Stimulated activated CD8-positive, alpha-beta memory T cell treated with anti-CD3 and anti-CD28 coated beads, Interleukin-12 subunit alpha, Interleukin-12 subunit beta, amount 100 ng/mL, for 24 hours (primary cell): ENCODE measurements around the gene COMP.
"Not testable (repeated sequence)": the region's sequence is repeated elsewhere in the genome, so short reads cannot be mapped to it uniquely, and the experiment has no call there.

Experiments used
- DNase-seq: peaks from one replicate; pipeline ENCODE4 v3.0.0-alpha.2; 2020; ENCODE audit errors: extremely low read depth

COMP gene

DNA sequence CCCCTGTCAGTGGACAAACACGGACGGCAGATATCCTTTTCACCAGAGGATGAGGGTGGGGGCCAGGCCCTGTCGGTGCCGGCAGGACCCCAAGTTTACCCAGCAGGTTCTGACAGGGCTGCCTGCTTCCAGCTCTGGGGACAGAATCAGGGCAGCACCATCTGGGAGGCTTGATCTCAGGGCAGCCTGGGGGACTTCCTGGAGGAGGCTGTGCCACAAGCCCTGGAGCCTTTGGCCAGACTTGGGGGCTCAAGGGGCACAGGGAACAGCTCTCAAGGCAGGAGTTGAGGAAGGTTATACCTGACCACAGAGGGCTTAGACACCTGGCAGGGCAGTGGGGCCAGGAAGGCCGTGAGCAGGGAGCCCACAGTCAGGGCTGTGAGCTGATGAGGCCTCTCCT, 45.2 kb downstream of the COMP start:
- DNase-seq: no peak

DNA sequence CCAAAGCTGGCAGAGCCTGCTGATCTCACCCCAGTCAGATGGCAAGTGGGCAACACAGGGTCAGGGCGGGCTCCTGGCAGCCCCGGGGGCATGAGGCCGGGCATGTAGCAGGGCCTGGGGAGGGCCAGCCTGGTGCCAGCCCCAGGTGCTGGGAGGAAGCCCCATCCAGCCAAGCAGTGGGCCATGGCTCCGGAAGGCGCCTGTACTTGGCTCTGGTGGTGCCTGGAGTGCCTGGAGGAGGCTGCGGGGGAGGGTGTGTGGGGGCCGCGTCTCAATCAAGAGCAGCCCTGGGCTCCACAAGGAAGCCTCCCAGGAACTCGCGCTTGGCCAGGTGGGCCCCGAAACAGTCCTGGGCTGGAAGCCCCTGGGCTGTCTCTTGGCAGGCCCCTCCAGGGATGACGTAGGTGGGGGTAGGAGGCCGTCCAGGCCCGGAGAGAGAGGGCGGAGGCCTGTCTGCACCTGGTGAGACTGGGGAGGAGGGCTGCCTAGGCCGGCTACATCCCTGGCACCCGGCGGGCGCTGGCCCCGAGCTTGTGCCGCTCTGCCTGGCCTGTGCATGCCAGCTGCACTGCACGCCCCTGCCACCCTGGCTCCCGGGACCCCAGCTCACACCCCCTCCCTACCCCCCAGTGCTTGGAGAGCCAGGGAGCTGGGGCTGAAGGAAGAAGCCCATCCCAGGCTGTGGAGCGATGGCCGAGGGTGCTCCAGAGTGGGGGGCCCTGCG, 45.9 kb downstream of the COMP start:
- DNase-seq: no peak

DNA sequence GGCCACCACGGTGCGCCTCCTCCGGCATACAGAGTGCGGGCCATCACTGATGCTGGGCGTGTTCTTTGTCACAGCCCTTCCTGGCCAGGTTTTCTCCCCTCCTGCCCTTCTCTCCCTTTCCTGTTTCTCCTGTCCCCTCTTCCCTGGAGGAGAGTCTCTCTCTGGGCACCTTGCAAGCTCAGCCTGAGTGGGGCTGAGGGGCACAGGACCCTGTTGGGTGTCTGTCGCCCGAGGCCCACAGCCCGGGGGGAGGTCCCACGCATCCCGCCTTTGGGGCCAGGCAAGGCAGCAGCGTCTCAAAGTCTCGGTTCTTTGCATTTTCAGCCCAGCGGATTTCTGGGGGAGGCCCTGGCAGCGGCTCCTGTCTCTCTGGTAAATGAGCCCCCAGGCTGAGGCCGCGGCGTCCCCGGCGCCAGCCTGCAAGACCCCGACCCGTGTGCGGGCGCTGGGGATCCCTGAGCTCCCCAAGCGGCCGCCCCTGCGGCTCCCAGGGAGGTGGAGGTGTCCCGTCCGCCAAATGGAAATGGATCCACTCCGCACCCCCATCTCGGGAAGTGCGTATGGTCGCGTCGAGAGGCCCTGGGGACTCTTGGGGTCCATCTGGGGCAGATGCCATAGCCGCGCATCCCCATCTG, 47.2 kb downstream of the COMP start:
- no peak for DNase-seq

DNA sequence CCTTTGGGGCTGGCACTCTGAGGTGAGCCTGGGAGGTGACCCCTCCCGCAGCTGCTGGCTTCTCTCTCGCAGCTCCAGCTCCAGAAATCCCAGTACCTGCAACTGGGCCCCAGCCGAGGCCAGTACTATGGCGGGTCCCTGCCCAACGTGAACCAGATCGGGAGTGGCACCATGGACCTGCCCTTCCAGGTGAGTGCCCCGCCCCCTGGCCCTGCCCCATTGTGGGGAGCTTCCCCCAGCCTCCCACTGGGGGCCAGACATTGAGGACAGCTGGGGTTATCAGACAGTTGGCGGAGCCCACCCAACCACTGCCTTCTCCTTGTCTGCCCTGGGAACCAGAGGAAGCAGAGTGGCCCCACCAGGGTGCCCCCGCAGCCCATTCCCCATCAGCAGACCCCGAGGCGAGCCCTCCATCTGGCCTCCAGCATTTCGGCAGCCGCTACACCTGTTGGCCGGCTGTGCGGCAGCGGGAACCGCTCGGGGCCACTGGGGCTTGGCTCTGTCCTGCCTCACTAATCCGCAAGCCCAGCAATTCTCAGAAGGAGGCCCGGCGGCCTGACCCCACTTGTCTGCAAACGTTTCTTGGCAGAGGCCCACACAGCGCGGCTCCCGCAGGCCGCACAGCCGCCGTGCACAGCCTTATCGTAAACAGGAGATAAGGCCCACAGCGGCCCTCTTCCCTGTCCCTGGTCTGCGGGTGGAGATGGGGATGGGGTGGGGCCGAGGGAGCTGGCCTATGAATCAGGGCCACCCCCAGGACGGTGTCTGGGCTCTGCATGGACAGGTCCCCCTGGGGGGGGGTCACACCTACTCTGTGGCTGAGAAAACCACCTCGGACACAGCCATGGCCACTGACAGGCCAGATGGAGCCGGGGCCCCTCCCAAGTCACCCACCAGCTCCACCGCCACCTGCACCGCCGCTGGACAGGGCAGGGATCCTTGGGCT, 48.0 kb downstream of the COMP start:
- DNase-seq: no peak

DNA sequence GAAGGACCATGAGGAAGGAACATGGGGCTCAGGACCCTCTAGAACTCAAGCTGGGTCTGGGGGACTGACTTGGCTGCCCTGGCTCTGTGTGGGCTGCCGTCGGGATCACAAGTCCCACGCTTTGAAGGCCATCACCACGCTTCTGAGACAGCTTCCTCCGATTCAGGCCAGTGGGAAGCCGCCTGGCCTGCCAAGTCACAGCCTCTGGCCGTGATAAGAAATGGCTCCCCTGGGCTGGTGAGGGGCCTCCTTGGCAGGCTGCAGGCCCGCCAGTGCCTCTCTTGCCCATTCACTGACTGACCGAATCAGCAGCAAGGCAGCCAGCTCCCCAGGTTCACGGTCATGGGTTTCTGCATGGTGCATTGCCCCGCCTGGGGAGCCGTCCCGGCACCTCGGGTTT, 48.8 kb downstream of the COMP start:
- no peak for DNase-seq

DNA sequence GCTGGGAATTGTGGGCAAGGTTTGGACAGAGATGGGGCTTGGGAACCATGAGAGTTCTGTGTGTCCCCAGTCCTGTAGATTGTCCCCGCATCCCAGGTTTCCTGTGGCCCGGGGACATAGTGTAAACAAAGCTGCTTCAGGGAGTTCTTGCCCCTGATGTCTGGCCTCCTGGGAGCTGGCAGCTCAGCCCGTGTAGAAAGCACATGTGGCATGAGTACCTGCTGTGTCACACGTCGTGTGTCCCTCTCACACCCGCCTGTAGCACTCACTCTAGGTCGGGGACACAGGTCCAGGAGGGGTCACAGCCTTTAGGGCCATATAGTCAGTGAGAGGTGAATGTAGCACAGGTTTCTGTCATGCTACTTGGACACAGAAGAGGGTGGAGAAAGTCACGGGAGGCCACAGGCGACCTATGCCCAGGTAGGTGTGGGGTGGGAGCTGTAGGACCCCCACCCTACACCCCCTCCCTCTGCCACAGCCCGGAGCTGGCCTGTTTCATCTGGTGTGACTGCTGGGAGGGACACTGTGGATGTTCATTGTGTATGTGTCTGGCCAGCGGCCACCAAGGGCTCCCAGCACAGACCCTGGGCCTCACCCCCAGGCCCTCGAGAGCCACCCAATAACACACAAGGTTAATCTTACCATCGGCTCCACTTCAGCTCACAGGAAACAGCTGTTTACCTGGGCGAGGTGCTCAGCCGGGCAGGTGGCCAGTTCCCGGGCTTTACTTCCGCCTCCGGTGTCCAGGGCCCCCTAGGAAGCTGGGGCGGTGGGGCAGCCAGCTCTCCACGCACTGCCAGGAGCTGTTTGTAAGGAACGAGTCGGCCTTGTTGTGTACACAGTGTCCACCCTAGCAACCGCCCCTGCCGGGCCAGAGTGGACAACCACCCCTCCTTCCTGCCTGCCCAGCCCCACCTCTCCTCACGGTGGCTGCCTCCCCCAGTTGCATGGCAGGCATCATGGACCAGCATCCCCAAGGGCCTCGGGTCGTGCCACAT, 49.7 kb downstream of the COMP start:
- no peak for DNase-seq

DNA sequence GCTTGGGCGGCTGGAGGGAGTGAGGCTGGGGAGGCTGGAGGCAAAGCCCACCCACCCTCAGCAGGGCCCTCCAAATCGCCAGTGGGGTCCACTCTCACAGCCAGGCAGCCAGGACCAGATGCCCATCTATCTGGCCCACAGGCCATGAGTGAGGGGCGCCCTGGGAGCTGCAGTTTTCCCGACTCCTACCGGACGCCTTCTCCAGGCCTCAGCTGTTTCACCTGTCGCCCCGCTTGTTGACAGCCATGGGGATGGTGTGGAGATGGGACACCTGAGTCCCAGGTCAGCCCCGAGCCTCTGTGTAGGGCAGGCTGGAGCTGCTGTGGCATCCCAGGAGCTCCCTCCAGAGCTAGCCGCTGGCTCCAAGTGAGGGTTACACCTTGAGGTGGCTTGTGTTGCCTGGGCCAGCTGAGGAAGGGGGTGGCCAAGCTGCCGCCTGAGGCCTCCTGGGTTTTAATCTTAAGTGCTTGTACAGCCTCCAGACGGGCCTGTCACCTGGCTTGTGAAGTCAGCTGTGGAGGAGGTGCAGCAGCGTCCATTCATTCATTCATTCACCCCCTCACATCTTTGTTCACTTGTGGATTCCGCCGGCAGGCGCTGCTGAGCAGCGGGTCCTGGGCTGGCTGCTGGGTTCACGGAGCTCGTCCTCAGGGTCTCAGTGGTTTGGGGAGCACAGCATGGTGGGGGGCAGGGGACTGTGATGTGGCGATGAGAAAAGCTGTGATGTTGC, 52.0 kb downstream of the COMP start:
- no peak for DNase-seq

DNA sequence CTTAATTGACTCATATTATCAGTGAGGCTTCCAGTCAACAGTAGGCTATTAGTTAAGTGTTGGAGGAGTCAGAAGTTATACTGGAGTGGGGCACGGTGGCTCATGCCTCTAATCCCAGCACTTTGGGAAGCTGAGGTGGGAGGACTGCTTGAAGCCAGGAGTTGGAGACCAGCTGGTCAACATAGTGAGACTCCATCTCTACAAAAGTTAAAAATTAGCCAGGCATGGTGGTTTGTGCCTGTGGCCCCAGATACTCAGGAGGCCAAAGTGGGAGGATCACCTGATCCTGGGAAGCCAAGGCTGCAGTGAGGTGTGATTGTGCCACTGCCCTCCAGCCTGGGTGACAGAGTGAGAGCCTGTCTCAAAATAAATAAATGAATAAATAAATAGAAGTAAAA, 53.2 kb downstream of the COMP start:
- no peak for DNase-seq

DNA sequence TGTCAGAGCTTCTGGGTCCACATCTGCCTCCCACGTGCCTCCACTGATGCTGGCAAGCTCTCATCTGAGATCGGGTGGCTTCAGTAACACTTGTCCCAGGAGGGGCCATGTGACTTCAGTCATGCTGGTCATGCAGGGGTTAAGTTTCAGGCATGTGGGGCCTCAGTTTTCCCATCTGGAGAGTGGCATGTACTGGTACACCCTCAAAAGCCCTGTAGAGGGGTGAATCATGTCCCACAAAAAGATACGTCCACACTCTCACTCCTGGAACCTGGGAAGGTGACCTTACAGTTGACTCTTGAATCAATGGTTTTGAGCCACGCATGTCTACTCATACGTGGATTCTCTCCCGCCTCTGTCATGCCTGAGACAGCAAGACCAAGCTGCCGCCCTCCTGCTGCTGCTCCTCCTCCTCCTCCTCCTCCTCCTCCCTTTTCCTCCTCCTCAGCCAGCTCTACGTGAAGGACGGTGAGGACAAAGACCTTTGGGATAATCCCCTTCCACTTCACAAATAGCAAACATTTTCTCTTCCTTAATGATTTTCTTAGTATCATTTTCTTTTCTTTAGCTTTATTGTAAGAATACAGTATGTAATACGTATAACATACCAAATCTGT, 53.7 kb downstream of the COMP start:
- DNase-seq: no peak

DNA sequence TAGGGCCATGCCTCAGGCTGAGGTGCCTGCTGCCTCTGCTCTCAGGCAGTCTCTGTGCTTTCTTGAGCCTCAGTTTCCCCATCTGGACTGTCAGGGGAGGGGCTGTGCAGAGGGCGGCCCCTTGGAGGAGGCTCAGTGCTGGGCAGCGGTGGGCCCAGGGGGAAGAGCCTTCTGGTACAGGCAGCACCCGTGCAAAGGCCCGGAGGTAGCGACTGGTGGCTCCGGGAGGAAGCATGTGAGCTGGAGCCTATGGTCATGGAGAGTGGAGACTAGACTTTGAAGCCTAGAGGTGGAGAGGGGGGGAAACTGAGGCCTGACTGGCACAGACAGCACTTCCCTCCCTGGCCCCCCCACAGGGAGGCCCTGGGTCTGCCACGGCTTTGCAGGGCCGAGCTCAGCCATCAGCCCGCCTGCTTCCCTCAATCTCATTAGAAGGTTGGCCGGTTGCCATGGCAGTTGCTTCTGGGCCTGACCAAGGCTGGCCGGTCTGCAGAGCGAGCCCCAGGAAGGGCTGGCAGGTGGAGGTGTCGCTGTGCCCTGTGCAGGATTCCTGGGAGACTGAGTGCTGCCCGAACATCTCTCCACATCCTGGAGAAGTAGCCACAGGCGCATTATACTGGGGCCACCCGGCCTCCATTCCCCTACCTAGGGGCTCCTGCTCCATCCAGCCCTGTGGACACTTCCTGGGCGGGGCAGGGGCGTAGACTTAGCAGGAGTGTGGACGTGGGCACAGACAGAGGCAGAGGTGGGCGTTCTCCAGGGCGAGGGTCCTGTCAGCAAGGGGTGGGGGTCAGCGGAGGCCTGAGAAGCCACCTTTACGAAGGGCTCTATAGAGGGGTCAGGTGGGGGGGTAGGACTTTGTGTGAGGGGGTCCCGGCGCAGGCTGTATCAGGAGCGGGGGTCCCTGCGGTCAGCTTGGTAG, 54.4 kb downstream of the COMP start:
- DNase-seq: no peak

DNA sequence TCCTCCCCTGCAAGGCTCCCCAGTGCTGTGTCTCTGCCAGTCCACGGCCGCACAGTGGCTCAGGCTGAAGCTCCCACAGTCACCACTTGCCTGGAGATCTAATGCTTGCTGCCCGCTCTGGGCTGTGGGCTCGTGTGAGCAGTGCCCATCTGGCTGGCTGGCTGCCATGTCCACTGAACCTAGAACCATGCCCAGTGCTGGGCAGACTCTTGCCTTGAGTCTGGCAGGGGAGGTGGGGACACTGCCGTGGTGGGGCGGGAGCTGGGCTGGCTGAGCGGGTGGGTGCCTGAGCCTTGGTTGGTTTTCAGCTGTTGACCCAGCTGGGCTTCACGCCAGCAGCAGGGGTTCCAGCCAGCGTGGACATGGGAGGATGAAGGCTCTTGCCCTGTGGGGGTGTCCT, 55.4 kb downstream of the COMP start:
- DNase-seq: no peak

DNA sequence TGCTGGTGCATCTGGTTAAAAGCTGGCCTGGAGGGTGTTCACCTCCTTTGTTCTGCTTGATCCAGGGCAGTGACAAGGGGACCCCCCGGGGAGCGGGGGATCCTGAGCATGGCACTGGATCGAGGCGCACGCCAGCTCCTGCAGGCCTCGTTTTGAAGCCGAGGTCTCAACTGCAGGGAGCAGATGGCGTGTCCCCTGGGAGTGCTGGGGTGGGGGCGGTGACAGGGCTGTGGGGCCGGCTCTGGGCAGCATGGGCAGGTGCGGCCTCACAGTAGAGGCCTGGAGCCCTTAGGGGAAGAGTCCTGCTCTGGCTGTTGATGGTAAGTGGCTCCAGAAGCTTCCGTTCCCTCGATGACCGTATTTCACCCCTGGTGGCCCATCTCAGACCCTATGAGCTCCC, 55.8 kb downstream of the COMP start:
- no peak for DNase-seq

DNA sequence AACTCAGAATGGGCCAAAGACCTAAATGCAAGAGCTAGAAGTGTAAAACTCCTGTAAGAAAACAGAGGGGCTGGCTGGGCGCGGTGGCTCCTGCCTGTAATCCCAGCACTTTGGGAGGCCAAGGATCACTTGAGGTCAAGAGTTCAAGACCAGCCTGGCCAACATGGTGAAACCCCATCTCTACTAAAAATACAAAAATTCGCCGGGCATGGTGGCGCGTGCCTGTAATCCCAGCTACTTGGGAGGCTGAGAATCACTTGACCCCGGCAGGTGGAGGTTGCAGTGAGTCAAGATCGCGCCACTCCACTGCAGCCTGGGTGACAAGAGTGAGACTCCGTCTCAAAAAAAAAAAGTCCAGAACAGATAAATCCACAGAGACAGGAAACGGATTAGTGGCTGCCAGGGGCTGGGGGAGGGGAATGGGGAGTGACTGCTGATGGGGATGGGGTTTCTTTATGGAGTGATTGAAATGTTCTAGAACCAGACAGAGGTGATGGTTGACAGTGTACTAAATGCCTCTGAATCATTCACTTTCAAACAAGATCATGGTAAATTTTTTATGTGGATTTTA, 57.3 kb downstream of the COMP start:
- not testable (repeated sequence) for DNase-seq

DNA sequence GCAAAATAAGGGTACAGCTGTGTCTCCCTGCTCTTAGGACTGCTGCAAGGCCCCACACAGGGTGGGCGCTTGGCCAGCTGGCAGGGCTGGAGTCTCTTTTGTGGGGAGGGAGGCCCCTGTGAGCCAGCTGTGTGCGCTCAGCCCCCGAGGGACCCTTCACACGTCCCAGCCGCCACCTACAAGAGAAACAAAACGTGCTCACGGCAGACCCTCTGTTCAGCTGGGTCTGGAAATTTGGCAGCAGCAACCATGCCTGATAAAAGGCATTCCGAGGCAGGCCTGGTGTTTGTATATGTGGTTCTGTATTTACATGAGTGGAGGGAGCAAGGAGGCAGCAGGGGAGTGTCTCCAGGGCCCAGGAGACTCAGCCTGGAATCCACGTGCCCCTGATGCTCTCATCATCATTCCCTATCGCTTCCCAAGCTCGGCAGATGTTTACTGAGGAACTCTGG, 57.9 kb downstream of the COMP start:
- DNase-seq: no peak
